HL-60 (cell line): ENCODE measurements around the gene ZNF397.

Experiments
- CTCF ChIP-seq: IDR thresholded peaks from one replicate; pipeline ENCODE4 v1.5.1; 2011; ENCODE audit warnings: low read length, control low read depth, inconsistent platforms; ENCODE audit not compliant: insufficient read depth
- GABPA ChIP-seq: IDR thresholded peaks from 2 replicates; pipeline ENCODE4 v1.6.1; 2012; ENCODE audit warnings: low read depth
- POLR2AphosphoS5 ChIP-seq: IDR thresholded peaks from 2 replicates; pipeline ENCODE4 v1.6.1; 2012; ENCODE audit warnings: low read depth
- REST ChIP-seq: IDR thresholded peaks from 2 replicates; pipeline ENCODE4 v1.6.1; 2012; ENCODE audit warnings: low read depth; ENCODE audit not compliant: insufficient replicate concordance
- SPI1 ChIP-seq: IDR thresholded peaks from 2 replicates; pipeline ENCODE4 v1.6.1; 2012; ENCODE audit warnings: low read depth, mild to moderate bottlenecking, borderline replicate concordance

- TF ChIP-seq CTCF (no peak), GABPA (no peak), REST (no peak), POLR2AphosphoS5 (no peak), SPI1 (no peak)
These were observed 6.0 kb downstream of the ZNF397 start for GRCh38 chr18:35246831-35247230.
